Breast epithelium (tissue), 3 donors: ENCODE results near the gene TMEM200C.

Experiments used
- POLR2A ChIP-seq: fragments of 450-650 bp; IDR thresholded peaks from one replicate; pipeline ENCODE4 v1.6.1; 2016; ENCODE audit warnings: antibody characterized with exemption, mild to moderate bottlenecking, moderate library complexity
- POLR2AphosphoS5 ChIP-seq, 3 donors: sonication (generic); formaldehyde crosslinking; IDR thresholded peaks; one replicate each; pipeline ENCODE4 v1.6.1; 2017; ENCODE audit warnings: antibody characterized with exemption in 3 of 3
- TF ChIP-seq, protein P1 (sequence below), 3 donors: fragments of 450-650 bp; IDR thresholded peaks; one replicate each; pipeline ENCODE4 v1.5.1; 2016 to 2017; ENCODE audit warnings: antibody characterized with exemption in 3 of 3, mild to moderate bottlenecking in 3 of 3, moderate library complexity in 3 of 3

DNA sequence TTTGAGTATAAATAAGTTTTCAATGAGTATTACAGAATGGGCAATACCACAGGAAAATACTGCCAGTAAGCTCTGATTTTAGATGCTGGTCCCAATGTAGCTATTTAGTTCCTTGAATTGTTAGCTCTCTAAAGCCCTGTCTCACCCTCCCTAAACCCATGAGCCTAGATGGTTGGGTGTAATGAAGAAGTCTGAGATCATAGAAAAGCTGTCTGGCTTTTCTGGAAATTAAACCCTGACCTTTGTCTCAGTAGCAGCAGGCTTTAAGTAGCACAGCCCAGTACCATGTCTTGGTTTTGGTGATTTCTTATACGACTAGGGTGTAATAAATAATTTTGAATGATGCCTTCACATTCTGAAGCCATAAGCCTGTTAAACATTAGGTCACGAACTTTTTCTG is 55.3 kb downstream of the TMEM200C start:
- TF ChIP-seq, protein P1, sequence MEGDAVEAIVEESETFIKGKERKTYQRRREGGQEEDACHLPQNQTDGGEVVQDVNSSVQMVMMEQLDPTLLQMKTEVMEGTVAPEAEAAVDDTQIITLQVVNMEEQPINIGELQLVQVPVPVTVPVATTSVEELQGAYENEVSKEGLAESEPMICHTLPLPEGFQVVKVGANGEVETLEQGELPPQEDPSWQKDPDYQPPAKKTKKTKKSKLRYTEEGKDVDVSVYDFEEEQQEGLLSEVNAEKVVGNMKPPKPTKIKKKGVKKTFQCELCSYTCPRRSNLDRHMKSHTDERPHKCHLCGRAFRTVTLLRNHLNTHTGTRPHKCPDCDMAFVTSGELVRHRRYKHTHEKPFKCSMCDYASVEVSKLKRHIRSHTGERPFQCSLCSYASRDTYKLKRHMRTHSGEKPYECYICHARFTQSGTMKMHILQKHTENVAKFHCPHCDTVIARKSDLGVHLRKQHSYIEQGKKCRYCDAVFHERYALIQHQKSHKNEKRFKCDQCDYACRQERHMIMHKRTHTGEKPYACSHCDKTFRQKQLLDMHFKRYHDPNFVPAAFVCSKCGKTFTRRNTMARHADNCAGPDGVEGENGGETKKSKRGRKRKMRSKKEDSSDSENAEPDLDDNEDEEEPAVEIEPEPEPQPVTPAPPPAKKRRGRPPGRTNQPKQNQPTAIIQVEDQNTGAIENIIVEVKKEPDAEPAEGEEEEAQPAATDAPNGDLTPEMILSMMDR (IDR thresholded peaks at IDR 0.05): no peak
- TF ChIP-seq POLR2A (no peak), POLR2AphosphoS5 (IDR thresholded peaks at IDR 0.05) (no peak)
